Common myeloid progenitor, CD34-positive (primary cell): Measurements from ENCODE around the gene DKKL1.

Experiments used
- CTCF ChIA-PET: fragments of 350-600 bp; sonication (Branson Sonifier 250); formaldehyde crosslinking; loops from one replicate; lab custom pipeline; 2021; ENCODE audit warnings: antibody characterized with exemption; lab: Charles Lee
- POLR2A ChIA-PET: fragments of 350-600 bp; sonication (Branson Sonifier 250); formaldehyde crosslinking; loops from one replicate; lab custom pipeline; 2021; ENCODE audit warnings: antibody characterized with exemption; lab: Charles Lee
- DNase-seq, 3 donors: peaks; one replicate each; pipeline versions ENCODE4 v3.0.0 to v3.0.0-alpha.2; 2013
- H3K27ac ChIP-seq, 2 experiments: 1 replicate in 1 of 2; 2 replicates in 1 of 2; pipeline ENCODE4 v1.7.0; 2013; ENCODE audit warnings: inconsistent platforms in 2 of 2, low read length in 2 of 2, mild to moderate bottlenecking in 2 of 2, low read depth in 1 of 2, moderate library complexity in 1 of 2; ENCODE audit not compliant: severe bottlenecking in 2 of 2, insufficient read depth in 1 of 2, poor library complexity in 1 of 2
- H3K27me3 ChIP-seq, 5 experiments: replicated peaks in 2 of 5; 1 replicate in 3 of 5; 2 replicates in 2 of 5; pipeline versions ENCODE4 v1.6.1 to v1.7.0; 2013; ENCODE audit warnings: low read length in 4 of 5, mild to moderate bottlenecking in 2 of 5, moderate library complexity in 2 of 5, inconsistent platforms in 1 of 5; ENCODE audit not compliant: insufficient read depth in 5 of 5, control insufficient read depth in 4 of 5
- H3K36me3 ChIP-seq, 4 experiments: 1 replicate in 2 of 4; 2 replicates in 2 of 4; pipeline versions ENCODE4 v1.6.1 to v1.7.0; 2013; ENCODE audit warnings: low read length in 3 of 4, control low read depth in 1 of 4, mild to moderate bottlenecking in 1 of 4; ENCODE audit not compliant: control insufficient read depth in 4 of 4, insufficient read depth in 4 of 4
- H3K4me1 ChIP-seq, 4 experiments: 1 replicate in 3 of 4; 2 replicates in 1 of 4; pipeline versions ENCODE4 v1.6.1 to v1.7.1; 2013; ENCODE audit warnings: low read length in 3 of 4, mild to moderate bottlenecking in 3 of 4, control low read depth in 1 of 4, inconsistent platforms in 1 of 4, moderate library complexity in 1 of 4; ENCODE audit not compliant: control insufficient read depth in 4 of 4, insufficient read depth in 4 of 4; ENCODE audit errors: control extremely low read depth in 1 of 4
- H3K4me3 ChIP-seq, 7 experiments: 1 replicate in 4 of 7; 2 replicates in 3 of 7; pipeline versions ENCODE4 v1.5.1 to v1.7.0; 2013; ENCODE audit warnings: mild to moderate bottlenecking in 7 of 7, low read length in 6 of 7, moderate library complexity in 6 of 7, inconsistent platforms in 2 of 7, low read depth in 2 of 7, control low read depth in 1 of 7; ENCODE audit not compliant: insufficient read depth in 4 of 7, control insufficient read depth in 1 of 7; ENCODE audit errors: extremely low read depth in 1 of 7
- H3K9me3 ChIP-seq, 5 experiments: 1 replicate in 4 of 5; 2 replicates in 1 of 5; pipeline versions ENCODE4 v1.6.1 to v1.7.1; 2013; ENCODE audit warnings: low read length in 4 of 5, mild to moderate bottlenecking in 2 of 5, inconsistent platforms in 1 of 5, low read depth in 1 of 5, moderate library complexity in 1 of 5; ENCODE audit not compliant: control insufficient read depth in 4 of 5, insufficient read depth in 2 of 5; ENCODE audit errors: control extremely low read depth in 1 of 5
- WGBS: methylation state at CpG from one replicate; pipeline ENCODE4 v1.1.5; 2013; ENCODE audit not compliant: insufficient coverage; 5-methylcytosine and 5-hydroxymethylcytosine counted together

Gene DKKL1

GRCh38 chr19:49407079-49407478, 43.4 kb downstream of the DKKL1 start:
- no peak overlapping the region for H3K4me3 ChIP-seq
- H3K27ac ChIP-seq: no peak overlapping the region
- H3K4me1 ChIP-seq: peaks cover 0 to 20% (median 15%) of the 10 kb centered on the region in 4 experiments
- H3K27me3 ChIP-seq: no peaks in the 10 kb centered on the region
- no peaks in the 10 kb centered on the region for H3K9me3 ChIP-seq
- no peaks in the 10 kb centered on the region for H3K36me3 ChIP-seq
- 86% methylated on average over 5 of the region's 7 CpGs for WGBS
- no peak for DNase-seq
- CTCF ChIA-PET: interaction anchor here (1.1 to 1.7 kb wide), 2 partner anchors 16 to 24 kb away, joined by 4 to 6 read pairs; no protein-coding TSS in a partner anchor
- POLR2A ChIA-PET: interaction anchor here (0.7 kb wide), 1 partner anchor 121 kb away, joined by 3 read pairs; the partner anchor contains the start of gene RCN3

DNA sequence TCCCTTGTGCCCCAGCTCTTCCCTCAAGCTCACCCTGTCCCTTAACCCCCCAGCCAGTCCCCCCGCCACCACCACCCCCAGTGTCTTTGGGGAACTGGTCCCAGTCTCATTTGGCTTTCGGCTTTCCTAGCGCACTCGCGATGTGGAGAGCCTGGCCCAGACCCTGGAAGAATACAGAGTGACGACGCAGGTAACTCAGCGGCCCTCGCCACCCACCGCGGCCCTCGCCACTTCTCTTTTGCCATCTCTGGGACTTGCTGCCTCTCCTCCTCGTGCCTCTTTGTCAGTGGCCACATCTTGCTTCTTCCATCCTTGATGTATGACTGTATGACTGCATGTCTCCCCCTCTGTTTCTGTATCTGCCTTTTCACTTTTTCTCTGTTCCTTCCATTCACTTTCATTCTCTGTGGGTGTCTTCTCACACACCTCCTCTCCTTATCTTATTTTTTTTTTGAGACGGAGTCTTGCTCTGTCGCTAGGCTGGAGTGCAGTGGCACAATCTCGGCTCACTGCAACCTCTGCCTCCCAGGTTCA, 43.9 kb downstream of the DKKL1 start:
- Histone ChIP-seq H3K36me3 (no peaks in the 10 kb centered on the region), H3K4me3 (no peak overlapping the region), H3K4me1 (peaks cover 0 to 21% (median 15%) of the 10 kb centered on the region in 4 experiments), H3K27ac (no peak overlapping the region), H3K27me3 (no peaks in the 10 kb centered on the region), H3K9me3 (no peaks in the 10 kb centered on the region)
- no peak for DNase-seq
- ChIA-PET CTCF (interaction anchor here (1.7 kb wide), 1 partner anchor 16 kb away, joined by 6 read pairs; no protein-coding TSS in a partner anchor), POLR2A (no interaction called here)
- WGBS: 98% methylated on average over 15 of the region's 16 CpGs

- WGBS: 73% methylated on average over 8 of the region's 8 CpGs
- Histone ChIP-seq H3K9me3 (no peaks in the 10 kb centered on the region), H3K4me1 (peaks cover 0 to 32% (median 21%) of the 10 kb centered on the region in 4 experiments), H3K36me3 (no peaks in the 10 kb centered on the region), H3K4me3 (no peak overlapping the region), H3K27me3 (peaks cover 0 to 3% (median 0%) of the 10 kb centered on the region in 5 experiments), H3K27ac (peak overlapping the region in 1 of 2 experiments; percentile 43)
- CTCF ChIA-PET: interaction anchor here (1.0 to 1.6 kb wide), 3 partner anchors 10 to 65 kb away, joined by 3 to 6 read pairs (median 4); partner anchors contain the start of gene FLT3LG
- DNase-seq: no peak
- POLR2A ChIA-PET: no interaction called here
Observed at GRCh38 chr19:49408816-49409440, 45.3 kb downstream of the DKKL1 start.

DNA sequence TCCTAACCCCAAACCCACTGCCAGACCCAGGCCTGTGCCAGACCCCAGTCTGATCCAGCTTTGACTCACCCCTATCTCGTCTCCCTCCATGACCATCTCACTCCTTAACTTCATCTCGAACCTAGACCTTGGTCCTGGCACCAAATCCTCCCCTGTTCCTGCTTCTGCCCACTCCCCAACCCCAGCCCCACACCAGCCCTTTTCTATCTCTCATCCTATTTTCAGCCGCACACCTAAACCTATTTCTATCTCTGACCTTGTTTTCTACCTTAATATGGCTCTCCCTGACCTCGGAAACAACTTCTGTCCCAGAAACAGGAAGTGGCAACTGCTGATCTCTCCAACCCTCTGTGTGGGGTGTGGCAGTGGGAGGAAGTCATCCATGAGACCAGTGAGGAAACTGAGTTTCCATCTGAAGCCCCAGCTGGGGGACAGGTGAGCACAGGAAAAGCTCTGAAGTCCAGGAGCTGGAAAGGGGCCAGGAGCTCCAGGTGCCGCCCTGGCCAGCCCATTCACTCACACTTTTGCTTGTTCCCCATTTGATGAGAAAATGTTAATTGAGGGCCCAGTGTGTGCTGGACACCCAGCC, 45.9 kb downstream of the DKKL1 start:
- no peaks in the 10 kb centered on the region for H3K9me3 ChIP-seq
- peak overlapping the region in 1 of 2 experiments; percentile 43 for H3K27ac ChIP-seq
- ChIA-PET POLR2A (no interaction called here), CTCF (interaction anchor here (1.0 to 1.6 kb wide), 3 partner anchors 9 to 64 kb away, joined by 3 to 6 read pairs (median 4); partner anchors contain the start of gene FLT3LG)
- no peaks in the 10 kb centered on the region for H3K36me3 ChIP-seq
- peaks cover 0 to 36% (median 21%) of the 10 kb centered on the region in 4 experiments for H3K4me1 ChIP-seq
- DNase-seq: peak in 2 of 3 donors; percentile 47 to 65
- 78% methylated on average over 4 of the region's 5 CpGs for WGBS
- H3K27me3 ChIP-seq: peaks cover 0 to 3% (median 0%) of the 10 kb centered on the region in 5 experiments
- peak overlapping the region in 2 of 7 experiments; percentile 19 to 21 for H3K4me3 ChIP-seq

DNA sequence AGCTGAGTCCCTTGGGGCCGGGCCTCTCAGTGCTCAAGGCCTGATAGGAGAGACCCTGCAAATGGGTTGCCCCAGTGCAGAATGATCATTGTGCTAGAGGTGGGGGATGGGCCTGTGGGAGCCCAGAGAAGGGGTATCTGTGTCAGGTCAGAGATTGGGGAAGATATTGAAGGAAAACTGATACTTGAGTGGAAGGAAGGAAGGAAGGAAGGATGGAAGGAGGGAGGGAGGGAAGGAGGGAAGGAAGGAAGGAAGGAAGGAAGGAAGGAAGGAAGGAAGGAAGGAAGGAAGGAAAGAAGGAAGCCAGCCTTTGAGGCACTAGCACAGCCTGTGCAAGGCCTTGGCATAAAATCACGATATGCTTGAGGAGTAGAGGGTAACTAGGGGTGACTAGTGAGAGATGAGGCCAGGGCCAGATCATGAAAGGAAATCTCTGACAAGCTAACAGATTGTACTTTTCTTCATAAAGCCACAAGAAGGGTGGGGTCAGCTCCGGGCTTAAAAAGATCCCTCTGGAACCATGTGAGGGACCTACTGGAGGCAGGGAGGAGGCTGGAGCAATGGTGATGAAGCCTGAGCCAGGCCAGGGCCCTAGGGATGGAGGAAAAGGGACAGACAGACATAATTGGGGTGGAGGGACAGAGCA, 48.1 kb downstream of the DKKL1 start:
- Histone ChIP-seq H3K4me3 (no peak overlapping the region), H3K9me3 (no peaks in the 10 kb centered on the region), H3K36me3 (no peaks in the 10 kb centered on the region), H3K27ac (no peak overlapping the region), H3K27me3 (peaks cover 0 to 3% (median 0%) of the 10 kb centered on the region in 5 experiments), H3K4me1 (peaks cover 0 to 39% (median 21%) of the 10 kb centered on the region in 4 experiments)
- no peak for DNase-seq
- ChIA-PET CTCF (interaction anchor here (1.1 kb wide), 2 partner anchors 21 to 111 kb away, joined by 3 read pairs; no protein-coding TSS in a partner anchor), POLR2A (no interaction called here)
- WGBS: 95% methylated on average over 2 of the region's 3 CpGs

DNA sequence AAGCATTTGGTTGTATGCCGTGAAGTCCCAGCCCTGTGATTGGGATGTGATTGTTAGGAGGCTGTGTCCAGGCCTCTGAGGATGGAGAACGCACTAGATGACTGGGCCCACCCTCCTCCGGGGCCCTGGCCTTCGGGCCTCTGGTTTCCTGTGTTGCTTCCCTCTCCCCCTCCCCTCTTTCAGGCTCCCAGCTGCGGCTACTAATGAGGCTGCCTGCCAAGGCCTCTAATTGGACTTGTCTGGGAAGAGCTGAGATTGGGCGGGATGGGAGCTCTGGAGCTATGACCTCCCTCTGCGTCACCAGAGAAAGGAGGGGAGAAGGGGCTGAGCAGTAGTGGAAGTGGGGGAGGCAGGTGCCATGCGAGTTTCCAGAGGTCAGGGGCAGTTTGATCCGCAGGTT, 49.7 kb downstream of the DKKL1 start:
- WGBS: 100% methylated on average over 3 of the region's 9 CpGs
- peaks cover 0 to 3% (median 0%) of the 10 kb centered on the region in 5 experiments for H3K27me3 ChIP-seq
- ChIA-PET CTCF (interaction anchor here (0.7 to 1.8 kb wide), 2 partner anchors 22 to 112 kb away, joined by 3 to 8 read pairs; no protein-coding TSS in a partner anchor), POLR2A (no interaction called here)
- H3K27ac ChIP-seq: no peak overlapping the region
- no peak for DNase-seq
- H3K36me3 ChIP-seq: no peaks in the 10 kb centered on the region
- H3K4me3 ChIP-seq: no peak overlapping the region
- H3K4me1 ChIP-seq: peaks cover 0 to 51% (median 30%) of the 10 kb centered on the region in 4 experiments
- H3K9me3 ChIP-seq: no peaks in the 10 kb centered on the region
